Heart right ventricle (tissue), 16 donors: ENCODE measurements around the gene TGOLN2. TPM values are rescaled to one million over a fixed set of nuclear protein-coding genes. Genes with fewer than 3 reads are reported as not detected.
A peak's percentile ranks its signal among the peaks of the same experiment; 100 is the strongest.
"Not testable (repeated sequence)": the region's sequence is repeated elsewhere in the genome, so short reads cannot be mapped to it uniquely, and the experiment has no call there.

Experiments used
- ATAC-seq, 8 donors: fragments of 200-7000 bp; cut with Tn5 transposase; one replicate each; pipeline ENCODE4 v1.9.1; 2020; ENCODE audit warnings: mild to moderate bottlenecking in 8 of 8, moderate library complexity in 8 of 8, moderate number of reproducible peaks in 1 of 8
- DNase-seq, 2 donors: peaks; one replicate each; pipeline ENCODE4 v3.0.0-alpha.2; 2020
- H3K27ac ChIP-seq, 10 donors: fragments of 200-600 bp; sonication (generic) in 2 of 10; one replicate each; pipeline versions ENCODE4 v1.5.0 to v1.8.0; 2020 to 2022; ENCODE audit warnings: mild to moderate bottlenecking in 3 of 10
- H3K27me3 ChIP-seq, 7 donors: fragments of 200-600 bp; one replicate each; pipeline ENCODE4 v1.8.0; 2021 to 2022; ENCODE audit warnings: mild to moderate bottlenecking in 2 of 7
- H3K36me3 ChIP-seq, 9 donors: fragments of 200-600 bp; sonication (generic) in 1 of 9; one replicate each; pipeline versions ENCODE4 v1.5.0 to v1.8.0; 2020 to 2022; ENCODE audit warnings: mild to moderate bottlenecking in 2 of 9
- H3K4me1 ChIP-seq, 9 donors: fragments of 200-600 bp; sonication (generic) in 1 of 9; one replicate each; pipeline versions ENCODE4 v1.5.0 to v1.8.0; 2020 to 2022; ENCODE audit warnings: mild to moderate bottlenecking in 4 of 9
- H3K4me3 ChIP-seq, 10 donors: fragments of 200-600 bp; sonication (generic) in 2 of 10; one replicate each; pipeline versions ENCODE4 v1.5.0 to v1.8.0; 2020 to 2022; ENCODE audit warnings: mild to moderate bottlenecking in 7 of 10, moderate library complexity in 2 of 10
- H3K9me3 ChIP-seq, 11 donors: fragments of 200-600 bp in 10 of 11; sonication (generic) in 2 of 11; one replicate each; pipeline versions ENCODE4 v1.5.0 to v1.8.0; 2013 to 2022; ENCODE audit warnings: mild to moderate bottlenecking in 2 of 11, control low read depth in 1 of 11, moderate library complexity in 1 of 11
- WGBS, 2 donors: extraction: QIAGEN DNeasy Blood & Tissue Kit; methylation state at CpG; one replicate each; pipeline ENCODE4 v1.1.7; 2013; ENCODE audit warnings: inconsistent platforms in 1 of 2; 5-methylcytosine and 5-hydroxymethylcytosine counted together
- intact Hi-C, 10 donors: fragments of 100-400 bp; cut with DNase I; formaldehyde crosslinking; loops; one replicate each; pipeline versions ENCODE4 v1.11.1 to v1.14.2; 2022
- polyA plus RNA-seq, 2 donors: library from polyadenylated mRNA; stranded (reverse); fragments of 200-250 nt; gene quantifications; one replicate each; pipeline ENCODE4 v1.2.3, GENCODE V29; 2013
- total RNA-seq, 10 donors: library from RNA; stranded (reverse); fragmentation: NEBNext Ultra II Directional in 3 of 10; extraction: Animal tissue kit (Norgen Biotek cat#: 25700) in 3 of 10; gene quantifications; one replicate each; pipeline versions ENCODE4 v1.2.1 to v1.2.4, GENCODE V29; 2021 to 2023
- TF ChIP-seq, protein P1 (sequence below), 9 donors: fragments of 200-600 bp; sonication (generic) in 2 of 9; IDR thresholded peaks; one replicate each; pipeline versions ENCODE4 v1.5.0 to v1.8.0; 2021 to 2022; ENCODE audit warnings: antibody characterized with exemption in 9 of 9, mild to moderate bottlenecking in 5 of 9, moderate library complexity in 1 of 9
- donor health status: Arrhythmogenic right ventricular cardiomyopathy.
- donor health status: ischemic (EF 13 %, LVEDD 7.1; RV severe dilation, severe dysfunction).
- donor health status: healthy with polysubstance abuse.
- donor health status: DM: no; HTN: yes; CAD: no.
- donor health status: DM: no; HTN: no; CAD: no.
- donor health status: ischemic (EF 25% LVEDD 6.9; RV normal size, moderate dysfunction).
- donor health status: ischemic (EF 25% LVEDD 5.7; RV mildly dilated, moderate dysfunction).
- donor health status: healthy.
- donor health status: DM: yes; HTN: yes; CAD: no.
- donor health status: Ischemic cardiomyopathy.
- donor health status: ischemic (EF 35%, LVEDD 5.7; RV mildly dilated, moderate dysfunction).
- donor health status: nonischemic (EF 11% LVEDD 7.7; RV severe dilation, severe dysfunction).
- donor health status: DM: yes; HTN: yes; CAD: no.
- donor health status: PGD.
- donor health status: ischemic (EF 29% LVEDD 5.4; RV normal size, mild dysfunction).
- donor health status: nonischemic (EF 23%, LVEDD 6.1; RV moderate dilation, normal function).

Gene TGOLN2
- total and polyA plus RNA-seq, 12 donors, result 12.1 to 99.9 (median 72.4) TPM

DNA sequence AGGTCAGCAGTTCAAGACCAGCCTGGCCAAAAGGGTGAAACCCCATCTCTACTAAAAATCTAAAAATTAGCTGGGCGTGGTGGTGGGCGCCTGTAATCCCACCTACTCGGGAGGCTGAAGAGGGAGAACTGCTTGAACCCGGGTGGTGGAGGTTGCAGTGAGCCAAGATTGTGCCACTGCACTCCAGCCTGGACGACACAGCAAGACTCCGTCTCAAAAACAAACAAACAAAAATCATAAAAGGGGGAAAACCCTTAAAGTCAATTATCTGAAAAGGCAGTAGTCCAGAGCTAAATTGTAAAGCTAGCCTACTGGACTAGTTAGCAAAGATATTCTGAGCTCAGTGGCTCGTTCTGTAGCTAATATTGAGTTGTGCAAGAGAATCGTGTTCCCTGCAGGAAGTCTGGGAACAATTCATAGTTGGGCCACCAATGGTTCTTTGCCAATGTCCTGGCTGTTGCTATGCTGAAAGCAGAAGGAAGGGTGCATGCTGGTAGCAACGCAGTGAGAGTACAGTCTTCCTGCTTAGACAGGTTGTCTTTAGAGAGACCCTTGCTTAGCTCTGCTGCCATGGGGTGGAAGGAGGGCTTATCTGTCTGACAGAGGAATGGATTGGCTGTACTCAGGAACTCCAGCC, 4.3 kb downstream of the TGOLN2 start:
- no peak overlapping the region for H3K4me3 ChIP-seq
- H3K4me1 ChIP-seq, result peaks cover 14 to 85% (median 53%) of the 10 kb centered on the region in 9 donors
- peak overlapping the region in 1 of 10 donors; percentile 34 for H3K27ac ChIP-seq
- no peaks in the 10 kb centered on the region for H3K27me3 ChIP-seq
- no peaks in the 10 kb centered on the region for H3K9me3 ChIP-seq
- TF ChIP-seq, protein P1, sequence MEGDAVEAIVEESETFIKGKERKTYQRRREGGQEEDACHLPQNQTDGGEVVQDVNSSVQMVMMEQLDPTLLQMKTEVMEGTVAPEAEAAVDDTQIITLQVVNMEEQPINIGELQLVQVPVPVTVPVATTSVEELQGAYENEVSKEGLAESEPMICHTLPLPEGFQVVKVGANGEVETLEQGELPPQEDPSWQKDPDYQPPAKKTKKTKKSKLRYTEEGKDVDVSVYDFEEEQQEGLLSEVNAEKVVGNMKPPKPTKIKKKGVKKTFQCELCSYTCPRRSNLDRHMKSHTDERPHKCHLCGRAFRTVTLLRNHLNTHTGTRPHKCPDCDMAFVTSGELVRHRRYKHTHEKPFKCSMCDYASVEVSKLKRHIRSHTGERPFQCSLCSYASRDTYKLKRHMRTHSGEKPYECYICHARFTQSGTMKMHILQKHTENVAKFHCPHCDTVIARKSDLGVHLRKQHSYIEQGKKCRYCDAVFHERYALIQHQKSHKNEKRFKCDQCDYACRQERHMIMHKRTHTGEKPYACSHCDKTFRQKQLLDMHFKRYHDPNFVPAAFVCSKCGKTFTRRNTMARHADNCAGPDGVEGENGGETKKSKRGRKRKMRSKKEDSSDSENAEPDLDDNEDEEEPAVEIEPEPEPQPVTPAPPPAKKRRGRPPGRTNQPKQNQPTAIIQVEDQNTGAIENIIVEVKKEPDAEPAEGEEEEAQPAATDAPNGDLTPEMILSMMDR (IDR thresholded peaks at IDR 0.05), result no peak
- H3K36me3 ChIP-seq, result peaks cover 0 to 81% (median 54%) of the 10 kb centered on the region in 9 donors
- no peak for ATAC-seq
- no peak for DNase-seq
- 80 to 87% methylated on average over 9 of the region's 9 CpGs for WGBS, 2 donors
- intact Hi-C loops, result no loop called here

DNA sequence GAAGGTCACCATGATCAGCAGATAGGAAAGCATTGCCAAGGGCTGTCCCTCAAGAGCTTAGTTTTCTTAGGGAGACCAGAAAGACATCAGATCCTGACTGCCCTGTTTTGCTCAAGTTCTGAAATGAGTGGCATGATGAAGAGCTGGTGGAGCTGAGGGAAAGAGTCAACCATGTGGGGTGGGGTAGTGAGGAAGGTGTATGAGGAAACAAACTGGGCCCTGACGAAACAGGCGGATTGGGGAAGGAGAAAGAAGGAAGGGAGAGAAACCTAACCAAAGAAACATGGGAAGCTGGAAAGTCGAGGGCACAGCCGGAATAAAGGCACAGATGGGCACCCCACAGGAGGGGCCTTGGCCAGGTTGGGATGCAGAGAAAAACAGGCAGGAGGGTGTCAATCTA, 8.0 kb downstream of the TGOLN2 start:
- intact Hi-C loops, result no loop called here
- TF ChIP-seq, protein P1 (IDR thresholded peaks at IDR 0.05), result no peak
- Histone ChIP-seq H3K27ac (no peak overlapping the region), H3K9me3 (no peaks in the 10 kb centered on the region), H3K36me3 (peaks cover 0 to 99% (median 54%) of the 10 kb centered on the region in 9 donors), H3K4me3 (no peak overlapping the region), H3K4me1 (peaks cover 2 to 70% (median 29%) of the 10 kb centered on the region in 9 donors), H3K27me3 (no peaks in the 10 kb centered on the region)
- 88 to 95% methylated on average over 4 of the region's 4 CpGs for WGBS, 2 donors
- ATAC-seq, result no peak
- no peak for DNase-seq

DNA sequence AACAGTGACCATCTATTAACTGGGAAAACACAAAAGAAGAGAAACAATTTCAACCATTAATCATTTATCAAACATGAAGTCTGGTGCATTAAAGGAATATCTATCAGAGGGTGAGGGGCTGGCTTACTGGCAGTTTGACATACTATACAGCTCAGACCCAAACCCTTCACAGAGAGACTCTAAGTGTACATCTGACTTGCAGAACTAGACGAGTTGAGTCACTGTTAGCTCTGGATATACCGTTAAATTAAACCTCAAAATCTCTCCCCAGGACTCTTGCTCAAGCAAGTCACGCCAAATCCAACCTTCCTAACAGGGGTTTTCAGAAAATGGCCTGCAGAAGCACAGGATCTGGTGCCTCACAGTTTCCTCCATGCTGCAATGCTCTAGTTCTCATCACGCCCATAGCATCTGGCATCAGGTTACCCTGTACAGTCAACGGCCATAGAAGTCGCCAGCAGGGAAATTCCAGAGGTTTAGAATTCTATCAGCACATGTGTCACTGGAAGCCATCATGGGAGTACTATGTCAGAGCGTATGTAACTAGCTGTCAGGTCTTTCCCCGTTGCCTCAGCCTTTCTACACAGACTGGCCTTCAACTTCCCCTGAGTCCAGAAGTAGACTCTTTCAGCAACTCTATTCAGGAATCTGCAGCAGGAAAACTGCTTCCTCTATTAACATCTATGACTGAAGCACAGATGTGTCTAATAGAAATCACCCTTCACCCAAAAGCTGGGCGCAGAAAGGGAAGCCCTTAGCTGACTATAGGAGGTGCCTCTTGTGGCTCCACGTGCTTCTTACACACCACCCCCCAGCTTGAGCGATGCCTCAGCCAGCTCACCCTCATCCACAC, 9.3 kb downstream of the TGOLN2 start:
- Histone ChIP-seq H3K4me3 (no peak overlapping the region), H3K27me3 (no peaks in the 10 kb centered on the region), H3K27ac (no peak overlapping the region), H3K4me1 (peaks cover 0 to 57% (median 30%) of the 10 kb centered on the region in 9 donors), H3K36me3 (peaks cover 0 to 96% (median 41%) of the 10 kb centered on the region in 9 donors), H3K9me3 (no peaks in the 10 kb centered on the region)
- intact Hi-C loops, result no loop called here
- ATAC-seq, result peak in 3 of 8 donors; percentile 16 to 26 (median 22)
- TF ChIP-seq, protein P1 (IDR thresholded peaks at IDR 0.05), result no peak
- DNase-seq, result no peak
- WGBS, 2 donors, result 61 to 70% methylated on average over 11 of the region's 11 CpGs

DNA sequence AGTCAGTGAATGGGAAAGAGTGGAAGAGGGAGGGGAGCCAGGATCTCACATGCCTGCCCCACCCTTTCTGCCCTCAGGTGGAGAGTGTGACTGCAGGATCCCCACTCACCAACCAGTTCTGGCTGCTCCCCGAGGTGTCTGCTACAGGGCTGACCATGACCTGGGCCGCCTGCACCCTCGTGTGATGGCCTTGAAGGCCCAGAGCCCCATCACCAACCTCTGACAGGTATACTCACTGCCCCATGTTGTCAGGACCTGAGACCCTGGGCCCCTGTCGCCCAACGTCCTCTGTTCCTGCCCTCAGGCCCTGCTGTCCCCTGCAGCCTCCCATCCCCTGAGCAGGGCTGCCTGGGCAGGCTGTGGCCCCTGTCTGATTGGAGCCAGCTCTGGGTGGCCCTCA, 11.9 kb downstream of the TGOLN2 start:
- peaks cover 0 to 34% (median 13%) of the 10 kb centered on the region in 9 donors for H3K4me1 ChIP-seq
- not testable (repeated sequence) for H3K27me3 ChIP-seq, H3K27ac ChIP-seq, H3K9me3 ChIP-seq, ATAC-seq, H3K4me3 ChIP-seq, DNase-seq
- H3K36me3 ChIP-seq, result peaks cover 0 to 83% (median 18%) of the 10 kb centered on the region in 9 donors
- intact Hi-C loops, result loop anchor here in 3 of 10 donors (2.0 kb wide), 1 partner anchor 27 kb away; no protein-coding TSS in a partner anchor
- WGBS, 2 donors, result 67 to 81% methylated on average over 3 to 4 of the region's 5 CpGs
